Glomerular endothelial cell (primary cell): Measurements from ENCODE around the gene MSL2. TPM values are rescaled to one million over a fixed set of nuclear protein-coding genes. Genes with fewer than 3 reads are reported as not detected.
A peak's percentile ranks its signal among the peaks of the same experiment; 100 is the strongest.
"Not testable (repeated sequence)": the region's sequence is repeated elsewhere in the genome, so short reads cannot be mapped to it uniquely, and the experiment has no call there.

Experiments used
- DNase-seq: peaks from one replicate; pipeline ENCODE4 v3.0.0-alpha.2; 2011; ENCODE audit warnings: low read depth, low spot score; ENCODE audit errors: extremely low read depth
- total RNA-seq: library from RNA; depleted of rRNA; stranded (reverse); fragments of >200 nt; gene quantifications from 2 replicates; pipeline ENCODE4 v1.2.3, GENCODE V29; 2015

MSL2 gene, protein sequence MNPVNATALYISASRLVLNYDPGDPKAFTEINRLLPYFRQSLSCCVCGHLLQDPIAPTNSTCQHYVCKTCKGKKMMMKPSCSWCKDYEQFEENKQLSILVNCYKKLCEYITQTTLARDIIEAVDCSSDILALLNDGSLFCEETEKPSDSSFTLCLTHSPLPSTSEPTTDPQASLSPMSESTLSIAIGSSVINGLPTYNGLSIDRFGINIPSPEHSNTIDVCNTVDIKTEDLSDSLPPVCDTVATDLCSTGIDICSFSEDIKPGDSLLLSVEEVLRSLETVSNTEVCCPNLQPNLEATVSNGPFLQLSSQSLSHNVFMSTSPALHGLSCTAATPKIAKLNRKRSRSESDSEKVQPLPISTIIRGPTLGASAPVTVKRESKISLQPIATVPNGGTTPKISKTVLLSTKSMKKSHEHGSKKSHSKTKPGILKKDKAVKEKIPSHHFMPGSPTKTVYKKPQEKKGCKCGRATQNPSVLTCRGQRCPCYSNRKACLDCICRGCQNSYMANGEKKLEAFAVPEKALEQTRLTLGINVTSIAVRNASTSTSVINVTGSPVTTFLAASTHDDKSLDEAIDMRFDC
- total RNA-seq = 22.6 and 25.6 TPM in 2 replicates

DNA sequence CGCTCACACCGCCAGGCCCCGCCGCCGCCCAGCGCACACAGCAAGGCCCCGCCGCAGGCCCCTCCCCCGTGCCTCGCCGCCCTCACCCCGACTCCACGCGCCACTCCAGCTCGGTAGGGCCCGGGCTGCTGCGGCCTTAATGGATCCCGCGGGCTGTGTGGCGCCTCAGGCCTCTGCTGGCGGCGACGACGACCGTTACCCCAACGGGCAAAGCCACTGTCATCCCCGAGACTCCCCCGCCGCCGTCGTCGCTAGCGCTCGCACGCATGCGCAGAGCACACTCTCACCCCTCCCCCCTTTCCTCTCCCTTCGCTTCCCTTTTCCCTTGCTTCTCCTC is at the start of gene MSL2:
Gene MSL2 (minus strand): TSS at position 272 of the 337 bp plus-strand sequence. CDS start 1,222 bp downstream, outside the sequence.
- no peak for DNase-seq

DNA sequence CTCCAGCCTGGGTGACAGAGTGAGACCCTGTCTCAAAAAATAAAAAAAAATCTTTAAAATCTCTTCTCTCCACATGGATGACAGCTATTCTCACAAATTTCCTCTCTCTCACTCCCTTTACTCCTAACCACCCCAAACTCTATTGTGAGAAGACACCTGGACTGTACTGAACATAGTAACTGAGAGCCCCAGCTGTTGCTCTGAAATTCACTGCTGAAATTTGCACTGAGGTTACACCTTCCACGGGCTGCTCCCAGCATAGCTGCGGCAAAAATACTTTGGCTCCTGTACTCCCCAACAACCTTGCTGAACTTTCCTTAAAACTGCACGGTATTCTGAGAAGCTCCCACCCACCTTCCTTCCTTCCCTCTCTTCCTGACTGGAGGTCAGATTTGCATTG is 49.6 kb upstream of the MSL2 start:
- no peak for DNase-seq

DNA sequence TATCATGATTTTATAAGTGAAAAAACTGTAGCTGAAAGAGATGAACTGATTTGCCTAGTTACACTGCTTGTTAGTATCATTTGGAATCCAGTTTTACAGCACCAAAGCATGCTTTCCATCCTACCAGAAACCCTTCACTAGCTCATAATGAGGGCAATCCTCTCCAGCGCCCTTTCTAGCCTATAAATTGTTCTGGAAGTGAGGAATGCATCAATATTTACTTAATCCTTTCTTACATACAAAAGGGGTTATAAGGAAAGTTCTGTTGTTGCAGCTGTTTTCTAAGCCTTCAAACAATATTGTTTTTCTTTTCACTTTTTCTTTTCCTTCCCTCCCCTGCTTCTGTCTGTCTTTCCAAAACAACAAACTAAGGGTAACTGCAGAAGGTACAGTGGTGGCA is 43.0 kb upstream of the MSL2 start:
- no peak for DNase-seq

DNA sequence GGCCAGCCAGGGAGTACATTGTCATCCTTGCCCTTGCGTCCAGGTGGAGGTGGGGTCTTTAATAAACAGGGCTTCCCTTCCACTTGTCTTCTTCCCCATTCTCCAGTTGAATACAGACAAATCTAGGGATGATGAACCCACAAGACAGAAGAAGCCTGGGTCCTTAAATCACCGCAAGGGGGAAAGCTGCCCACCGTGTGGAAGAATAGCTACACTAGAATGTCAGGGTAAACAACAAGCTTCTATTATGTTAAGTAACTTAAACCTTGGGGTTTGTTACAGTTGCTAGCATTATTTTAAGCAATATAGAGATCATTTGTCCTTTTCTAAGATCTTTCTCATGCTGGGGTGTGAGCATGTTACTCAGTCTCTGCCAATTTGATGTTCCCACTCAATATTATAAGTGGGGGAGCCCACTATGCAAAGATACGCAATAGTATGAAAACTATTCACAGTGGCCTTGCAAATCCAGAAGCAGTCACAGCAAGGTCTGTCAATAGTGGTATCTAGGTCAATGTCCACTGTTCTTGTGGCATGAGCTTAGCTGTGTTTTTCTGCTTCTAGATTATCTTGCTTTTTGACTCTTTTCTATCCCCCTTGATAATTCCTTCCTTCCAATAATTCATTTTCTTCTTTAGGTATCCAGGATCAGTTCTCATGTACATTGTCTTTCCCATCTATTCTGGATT is 42.0 kb upstream of the MSL2 start:
- DNase-seq = no peak

DNA sequence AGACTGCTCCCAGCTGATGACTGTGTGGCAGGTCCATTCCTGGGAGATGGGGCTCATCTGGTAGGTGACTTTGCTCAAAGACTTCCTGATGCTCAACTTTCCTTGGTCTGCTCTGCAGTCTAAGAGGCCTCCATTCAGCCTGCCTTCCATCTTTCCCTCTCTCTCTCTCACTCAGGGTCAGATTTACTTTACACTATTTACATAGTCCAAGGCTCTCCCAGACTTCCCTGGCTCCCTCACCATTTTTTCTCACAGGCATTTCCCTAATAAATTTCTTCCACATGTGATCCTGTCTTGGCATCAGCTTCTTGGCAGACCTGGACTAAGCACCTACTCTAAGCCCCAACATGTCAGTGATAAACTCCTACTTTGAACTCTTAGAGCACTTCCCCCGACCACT is 41.0 kb upstream of the MSL2 start:
- no peak for DNase-seq

DNA sequence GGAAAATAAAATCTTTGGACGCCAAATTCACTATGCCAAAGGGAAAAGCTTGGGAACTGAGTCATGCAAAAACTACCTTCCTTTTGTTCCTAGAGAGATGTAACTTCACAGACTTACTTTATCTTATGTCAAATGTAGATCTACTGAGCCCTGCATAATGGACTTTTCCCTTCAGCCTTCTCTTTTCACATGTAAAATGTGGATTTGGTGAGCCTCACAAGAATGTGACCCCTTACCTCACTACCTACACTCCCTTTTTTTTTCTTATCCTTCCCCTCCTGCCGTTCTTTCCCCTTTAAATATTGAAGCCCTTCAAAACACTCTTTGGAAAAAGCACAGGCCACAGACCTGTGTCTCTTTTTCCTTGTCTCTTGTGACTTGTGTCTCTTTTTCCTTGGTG is 40.0 kb upstream of the MSL2 start:
- DNase-seq = no peak

DNA sequence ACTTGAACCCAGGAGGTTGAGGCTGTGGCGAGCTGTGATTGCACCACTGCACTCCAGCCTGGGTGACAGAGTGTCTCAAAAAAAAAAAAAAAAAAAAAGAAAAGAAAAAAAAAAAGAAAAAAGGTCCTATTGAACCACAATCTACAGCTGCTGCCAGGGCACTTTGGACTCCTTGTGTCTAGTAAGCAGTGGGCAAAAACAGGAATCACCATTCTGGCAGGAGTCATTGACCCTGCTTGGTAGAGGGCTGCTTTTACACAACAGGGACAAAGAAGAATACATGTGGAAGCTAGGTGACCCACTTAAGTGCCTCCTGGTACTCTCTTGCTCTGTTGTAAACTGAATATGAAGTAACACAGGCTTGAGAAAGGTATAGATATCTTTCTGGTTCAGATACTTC is 39.4 kb upstream of the MSL2 start:
- no peak for DNase-seq

DNA sequence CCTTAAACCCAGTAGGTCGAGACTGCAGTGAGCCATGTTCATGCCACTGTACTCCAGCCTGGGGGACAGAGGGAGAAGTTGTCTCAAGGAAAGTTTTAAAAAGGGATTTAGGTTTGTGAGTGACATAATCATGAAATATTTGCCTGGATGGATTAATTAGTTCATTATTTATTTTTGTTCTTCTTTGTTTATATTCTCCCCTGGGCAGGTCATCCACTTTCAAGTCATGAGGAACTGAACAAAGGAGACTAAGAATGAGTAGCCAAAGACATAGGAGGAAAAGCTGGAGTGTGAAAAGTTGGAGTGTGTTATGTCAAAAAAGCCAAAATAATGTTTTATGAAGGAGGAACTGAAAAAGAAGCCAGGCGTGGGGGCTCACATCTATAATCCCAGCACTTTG is 36.3 kb upstream of the MSL2 start:
- no peak for DNase-seq

DNA sequence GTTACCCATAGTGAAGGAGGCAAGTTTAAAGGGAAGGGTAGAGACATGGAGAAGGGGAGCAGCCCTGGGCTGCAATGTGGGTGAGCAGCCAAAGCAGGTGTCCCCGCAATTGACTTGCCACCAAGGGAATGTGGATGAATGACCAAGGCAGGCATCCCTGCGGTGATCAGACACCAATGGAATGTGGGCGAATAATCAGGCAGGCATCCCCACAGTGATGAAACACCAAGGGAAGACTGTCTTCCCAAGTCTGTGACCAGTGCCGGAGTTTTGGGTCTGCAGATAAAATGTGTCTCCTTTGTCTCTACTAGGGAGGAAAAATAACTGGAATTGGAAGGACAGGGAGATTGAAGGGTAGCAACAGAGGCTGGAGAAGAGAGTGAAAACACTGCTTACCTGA is 26.6 kb upstream of the MSL2 start:
- DNase-seq = not testable (repeated sequence)

DNA sequence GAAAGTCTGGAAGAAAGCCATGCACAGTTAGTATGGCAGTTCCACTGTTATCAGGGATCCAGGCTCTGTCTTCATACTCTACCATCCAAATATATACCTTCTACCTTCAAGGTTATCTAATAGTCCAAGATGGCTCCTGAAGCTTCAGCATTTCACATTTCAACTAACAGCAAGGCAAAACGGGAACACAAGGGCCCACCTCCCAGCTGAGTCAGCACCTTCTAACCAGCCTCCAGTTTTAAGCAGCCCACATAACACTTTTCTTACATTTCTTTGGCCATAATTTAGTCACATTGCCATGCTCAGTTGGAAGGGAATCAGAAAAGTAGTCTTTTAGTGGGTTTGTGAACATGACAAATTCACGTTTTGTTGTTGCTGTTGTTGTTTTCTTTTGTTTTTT is 15.4 kb upstream of the MSL2 start:
- DNase-seq = no peak

DNA sequence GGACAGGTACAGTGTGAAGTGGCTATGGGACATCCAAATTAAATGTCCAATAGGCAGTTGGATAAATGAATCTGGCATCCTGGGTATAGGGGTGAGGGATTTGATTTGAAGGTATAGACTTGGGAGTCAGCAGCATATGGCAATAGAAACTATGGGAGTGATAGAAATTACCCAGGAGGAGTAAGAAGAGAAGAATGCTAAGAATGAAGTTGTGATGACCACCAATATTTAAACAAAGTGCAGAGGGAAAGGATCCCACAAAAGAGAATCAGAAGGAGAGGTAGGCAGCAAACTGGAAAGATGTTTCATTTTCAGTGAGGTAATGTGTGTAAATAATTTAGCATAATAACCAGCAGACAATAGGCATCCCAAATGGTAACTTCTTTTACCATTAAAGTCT is 13.8 kb upstream of the MSL2 start:
- DNase-seq = no peak

DNA sequence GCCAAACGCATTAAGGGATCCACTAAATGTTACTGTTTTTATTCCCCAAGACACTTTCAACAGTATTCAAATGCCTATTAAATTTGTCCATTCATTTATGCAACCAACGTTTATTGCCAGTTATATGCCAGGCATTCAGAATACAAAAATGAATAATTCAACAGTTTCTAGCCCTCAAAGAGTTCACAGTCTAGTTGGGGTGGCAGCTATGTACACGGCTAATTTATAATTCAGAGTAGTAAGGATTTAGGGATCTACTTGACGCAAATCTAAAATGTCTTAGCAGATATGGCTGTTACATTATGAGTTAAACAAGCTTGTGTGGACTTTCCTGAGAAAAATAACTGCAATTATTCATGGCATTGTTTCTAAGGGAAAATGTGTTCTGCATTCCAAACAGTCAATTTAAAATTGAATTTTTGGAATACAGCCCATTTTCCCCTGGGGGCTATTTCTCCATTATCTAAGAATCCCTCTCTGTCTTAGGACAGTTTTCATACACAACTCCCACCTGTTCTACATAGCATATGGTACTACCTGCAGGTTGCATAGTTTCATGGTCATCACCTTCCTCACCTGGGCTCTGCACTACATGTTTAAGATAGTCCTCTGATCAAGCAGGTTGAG is 11.5 kb upstream of the MSL2 start:
- DNase-seq = no peak

DNA sequence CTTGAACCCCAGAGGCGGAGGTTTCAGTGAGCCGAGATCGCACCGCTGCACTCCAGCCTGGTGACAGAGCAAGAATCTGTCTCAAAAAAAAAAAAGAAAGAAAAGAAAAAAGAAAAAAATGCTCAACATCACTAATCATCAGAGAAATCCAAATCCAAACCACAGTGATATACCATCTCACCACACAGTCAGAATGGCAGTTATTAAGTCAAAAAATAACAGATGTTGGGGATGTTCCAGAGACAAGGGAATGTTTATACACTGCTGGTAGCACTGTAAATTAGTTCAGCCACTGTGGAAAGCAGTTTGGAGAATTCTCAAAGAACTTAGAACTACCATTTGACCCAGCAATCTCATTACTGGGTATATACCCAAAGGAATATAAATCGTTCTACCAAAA is 3.1 kb upstream of the MSL2 start:
- not testable (repeated sequence) for DNase-seq

DNA sequence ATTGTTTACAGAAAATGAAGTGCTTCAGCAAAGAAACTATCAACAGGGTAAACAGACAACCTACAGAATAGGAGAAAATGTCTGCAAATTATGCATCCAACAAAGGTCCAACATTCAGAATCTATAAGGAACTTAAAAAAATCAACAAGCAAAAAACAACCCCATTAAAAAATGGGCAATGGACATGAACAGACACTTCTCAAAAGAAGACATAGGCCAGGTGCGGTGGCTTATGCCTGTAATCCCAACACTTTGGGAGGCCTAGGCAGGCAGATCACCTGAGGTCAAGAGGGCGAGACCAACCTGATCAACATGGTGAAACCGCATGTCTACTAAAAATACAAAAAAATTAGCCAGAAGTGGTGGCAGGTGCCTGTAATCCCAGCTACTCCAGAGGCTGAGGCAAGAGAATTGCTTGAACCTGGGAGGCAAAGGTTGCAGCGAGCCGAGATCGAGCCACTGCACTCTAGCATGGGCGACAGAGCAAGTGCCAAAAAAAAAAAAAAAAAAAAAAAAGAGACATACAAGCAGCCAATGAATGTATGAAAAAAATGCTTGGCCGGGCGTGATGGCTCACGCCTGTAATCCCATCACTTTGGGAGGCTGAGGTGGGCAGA is 2.4 kb upstream of the MSL2 start:
- DNase-seq = not testable (repeated sequence)

DNA sequence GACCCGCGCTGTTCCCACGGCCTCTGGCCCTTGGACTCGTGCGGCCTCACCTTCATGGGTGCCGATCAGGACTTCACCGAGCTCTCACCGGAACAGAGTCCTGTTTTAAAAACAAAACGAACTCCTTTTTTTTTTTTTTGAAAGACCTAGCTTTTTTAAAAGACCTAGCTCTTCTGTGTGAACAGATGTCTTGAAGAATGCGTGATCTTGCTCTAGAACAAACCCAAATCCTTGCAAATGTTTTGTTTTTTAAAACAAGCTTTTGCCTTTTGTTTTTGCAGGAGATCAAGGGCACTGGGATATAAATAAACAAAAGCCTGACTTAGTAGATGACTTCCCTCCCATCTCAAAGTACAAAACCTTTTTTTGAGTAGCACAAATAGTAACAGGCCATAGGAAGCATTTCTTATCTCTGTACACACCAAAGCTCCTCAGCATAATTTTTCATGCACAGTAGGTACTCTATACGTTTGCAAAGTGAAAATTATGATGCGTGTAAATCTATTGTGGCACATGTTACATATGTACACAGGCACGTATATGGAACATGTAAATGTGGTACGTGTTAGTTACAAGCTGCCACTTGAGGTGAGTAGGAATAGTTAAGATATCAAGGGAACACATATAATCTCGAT is 1.1 kb upstream of the MSL2 start:
- no peak for DNase-seq

DNA sequence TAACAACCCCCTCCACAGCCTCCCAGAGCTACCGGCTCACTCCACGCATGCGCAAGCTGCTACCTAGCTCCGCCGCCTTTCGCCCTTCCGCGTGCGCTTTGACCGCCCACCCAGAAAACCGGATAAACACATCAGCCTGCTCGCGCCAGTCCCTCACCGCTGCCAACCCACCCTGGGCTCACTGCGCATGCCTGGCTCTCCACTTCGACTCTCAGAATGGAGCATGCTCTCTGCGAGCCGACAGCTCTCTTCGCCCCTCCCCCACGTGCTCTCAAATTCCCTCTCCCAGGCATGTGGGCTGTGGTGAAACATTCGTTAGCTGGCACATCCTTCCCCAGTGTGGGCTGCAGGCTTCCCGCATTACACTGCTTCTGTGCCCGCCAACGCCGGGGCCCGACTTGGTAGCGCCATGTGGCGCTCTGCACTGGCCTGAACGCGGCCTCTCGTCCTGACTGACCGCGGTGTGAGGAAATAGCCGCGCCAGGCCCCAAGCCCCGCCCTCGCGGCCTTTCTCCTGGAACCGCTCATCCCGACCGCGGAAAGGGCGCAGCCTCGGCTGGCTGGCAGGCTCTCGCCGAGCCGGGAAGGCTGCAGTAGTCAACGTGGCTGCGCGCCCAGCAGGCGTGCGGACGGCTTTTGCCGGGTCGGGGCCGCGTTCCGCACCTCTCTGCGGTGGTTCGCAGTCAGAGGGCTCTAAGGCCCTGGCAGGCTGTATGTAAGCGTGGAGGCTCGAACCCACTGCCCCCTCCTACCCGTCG is 445 bp upstream of the MSL2 start:
- DNase-seq = peak; percentile 98

DNA sequence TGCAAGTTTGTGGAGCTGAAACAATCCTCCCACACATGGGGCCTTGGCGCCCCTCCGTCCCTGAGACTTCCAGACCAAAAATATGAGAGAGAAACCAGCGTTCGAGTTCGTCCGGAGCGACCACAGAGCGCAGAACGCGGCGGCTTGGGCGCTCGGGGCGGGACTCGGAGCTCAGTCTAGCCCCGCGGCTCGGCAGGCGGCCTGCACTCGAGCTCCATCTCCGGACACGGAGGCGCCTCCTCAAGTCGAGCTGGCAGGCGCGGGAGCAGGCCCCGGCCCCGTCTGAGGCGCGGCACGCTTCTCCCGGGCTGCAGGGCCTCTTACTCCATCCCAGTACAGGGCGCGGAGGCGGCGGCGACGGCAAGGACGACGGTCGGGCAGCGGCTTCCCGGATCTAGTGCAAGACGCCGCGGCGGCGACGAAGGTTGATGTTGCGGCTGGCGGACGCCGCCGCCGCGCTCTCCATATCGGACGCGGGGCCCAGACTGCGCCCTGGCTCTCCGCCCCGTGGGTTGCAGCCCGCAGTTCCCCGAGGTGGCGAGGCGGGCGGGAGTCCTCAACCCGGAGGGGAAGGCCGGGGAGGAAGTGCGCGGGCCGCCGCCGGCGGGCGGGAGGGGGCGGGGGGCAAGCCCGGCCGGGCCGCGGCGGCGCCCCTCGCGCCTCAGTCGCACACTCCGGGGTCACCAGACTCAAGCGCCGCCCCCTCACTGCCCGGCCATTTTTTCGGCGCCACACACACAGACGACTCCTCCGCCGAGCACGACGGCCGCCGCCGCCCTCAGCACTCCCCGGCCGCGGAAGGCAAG is 674 bp downstream of the MSL2 start:
- no peak for DNase-seq

DNA sequence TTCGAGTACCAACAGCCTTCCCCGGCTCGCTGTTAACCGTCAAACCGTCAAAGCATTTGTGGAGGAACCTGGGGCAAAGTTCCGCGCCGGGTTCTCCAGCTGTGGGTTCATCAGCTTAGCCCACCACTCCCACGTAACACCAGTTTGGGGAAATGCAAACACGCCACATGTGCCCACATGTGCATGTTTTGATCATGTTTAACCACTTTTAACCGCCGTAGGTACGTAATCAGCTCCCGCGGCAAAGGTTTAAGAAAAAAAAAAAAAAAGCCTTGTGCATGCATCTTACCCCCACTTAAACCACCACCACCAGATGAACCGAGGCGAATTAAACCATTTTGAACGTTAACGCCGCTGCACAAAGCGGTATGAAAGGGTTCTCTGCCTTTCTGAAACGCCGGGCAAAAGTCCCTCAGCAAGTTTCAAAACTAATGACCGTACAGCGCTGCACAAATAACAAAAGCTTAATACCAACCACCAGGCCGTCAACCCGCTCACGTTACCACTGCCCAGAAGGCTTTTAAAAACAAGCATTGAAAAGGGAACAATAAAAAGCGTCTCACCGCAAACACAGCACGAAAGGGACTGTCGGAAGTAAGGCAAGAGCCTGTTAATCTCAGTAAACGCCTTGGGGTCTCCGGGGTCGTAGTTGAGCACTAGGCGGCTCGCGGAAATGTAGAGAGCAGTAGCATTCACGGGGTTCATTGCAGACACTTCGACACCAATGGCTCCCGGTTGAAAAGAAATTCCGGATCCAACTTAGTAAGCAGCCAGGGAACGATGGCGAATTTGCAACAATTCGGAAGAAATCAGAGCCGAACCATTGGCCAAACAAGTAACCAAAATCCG is 1.5 kb downstream of the MSL2 start:
- DNase-seq = no peak
